Spinal cord (tissue), 10 donors: Measurements from ENCODE around the gene KIAA1549. TPM values are rescaled to one million over a fixed set of nuclear protein-coding genes. Genes with fewer than 3 reads are reported as not detected.
"Not testable (repeated sequence)": the region's sequence is repeated elsewhere in the genome, so short reads cannot be mapped to it uniquely, and the experiment has no call there.

ENCODE experiments used
- DNase-seq, 6 donors: peaks; one replicate each; pipeline versions ENCODE4 v3.0.0 to v3.0.0-alpha.2; 2013 to 2015; ENCODE audit warnings: low spot score in 6 of 6, low read depth in 4 of 6
- H3K27ac ChIP-seq: one replicate; pipeline ENCODE4 v1.5.1; 2013; ENCODE audit warnings: low read depth, low read length, control low read depth
- H3K27me3 ChIP-seq: one replicate; pipeline ENCODE4 v1.6.1; 2013; ENCODE audit warnings: low read length; ENCODE audit not compliant: control insufficient read depth, insufficient read depth
- H3K36me3 ChIP-seq: one replicate; pipeline ENCODE4 v1.6.1; 2013; ENCODE audit warnings: low read length; ENCODE audit not compliant: control insufficient read depth, insufficient read depth
- H3K4me1 ChIP-seq: one replicate; pipeline ENCODE4 v1.6.1; 2013; ENCODE audit warnings: low read length; ENCODE audit not compliant: control insufficient read depth, insufficient read depth
- H3K4me3 ChIP-seq: one replicate; pipeline ENCODE4 v1.5.1; 2013; ENCODE audit warnings: low read depth, low read length, control low read depth
- H3K9me3 ChIP-seq: one replicate; pipeline ENCODE4 v1.6.1; 2013; ENCODE audit warnings: low read length; ENCODE audit not compliant: control insufficient read depth, insufficient read depth
- whole genome bisulfite sequencing: methylation state at CpG from one replicate; pipeline ENCODE4 v1.1.5; 2013; ENCODE audit warnings: missing lambda C conversion rate; ENCODE audit not compliant: insufficient coverage; 5-methylcytosine and 5-hydroxymethylcytosine counted together
- polyA plus RNA-seq, 2 donors: library from polyadenylated mRNA; unstranded; fragments of 120-200 nt; gene quantifications; one replicate each; pipeline ENCODE4 v1.2.1, GENCODE V29; 2013; ENCODE audit not compliant: insufficient read length in 2 of 2
- total RNA-seq, 2 donors: library from RNA; depleted of rRNA in 1 of 2; stranded (reverse); fragments of 120-200 nt in 1 of 2; fragments of >200 nt in 1 of 2; gene quantifications; one replicate each; pipeline versions ENCODE4 v1.2.3 to v1.2.4, GENCODE V29; 2013 to 2014
- donor health status: healthy.

The KIAA1549 gene
- total and polyA plus RNA-seq, 4 donors = 11.1 to 27.8 (median 19.0) TPM

DNA sequence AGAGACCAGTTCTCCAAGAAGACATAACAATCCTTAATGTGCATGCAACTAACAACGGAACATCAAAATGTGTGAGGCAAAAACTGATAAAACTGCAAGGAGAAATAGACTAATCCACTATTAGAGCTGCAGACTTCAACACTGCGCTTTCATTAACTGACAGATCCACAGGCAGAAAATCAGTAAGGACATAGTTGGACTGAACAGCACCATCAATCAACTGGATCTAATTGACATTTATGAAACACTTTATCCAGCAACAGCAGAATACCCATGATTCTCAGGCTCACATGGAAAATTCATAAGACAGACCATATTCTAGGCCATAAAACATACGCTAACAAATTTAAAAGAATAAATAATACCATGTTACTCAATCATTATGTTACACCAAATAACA lies 161.6 kb downstream of the KIAA1549 start:
- DNase-seq = peak in 1 of 6 donors; percentile 23
- no peaks in the 10 kb centered on the region for H3K9me3 ChIP-seq
- H3K27me3 ChIP-seq = no peaks in the 10 kb centered on the region
- H3K4me3 ChIP-seq = no peak overlapping the region
- no peaks in the 10 kb centered on the region for H3K4me1 ChIP-seq
- WGBS = 100% methylated on average over 2 of the region's 3 CpGs
- H3K27ac ChIP-seq = no peak overlapping the region
- H3K36me3 ChIP-seq = no peaks in the 10 kb centered on the region

DNA sequence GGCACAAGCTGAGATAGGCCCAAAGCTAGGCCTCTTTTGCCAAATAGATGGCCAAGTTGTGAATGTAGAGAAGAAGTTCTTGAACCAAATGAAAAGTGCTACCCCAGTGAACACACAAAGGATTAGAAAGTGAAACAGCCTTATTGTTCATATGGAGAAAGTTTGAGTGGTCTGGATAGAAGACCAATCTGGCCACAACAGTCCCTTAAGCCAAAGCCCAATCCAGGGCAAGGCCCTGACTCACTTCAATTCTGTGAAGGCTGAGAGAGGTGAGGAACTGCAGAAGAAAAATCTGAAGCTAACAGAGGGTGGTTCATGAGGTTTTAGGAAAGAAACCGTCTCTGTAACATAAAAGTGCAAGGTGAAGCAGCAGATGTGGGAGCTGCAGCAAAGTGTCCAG lies 164.5 kb downstream of the KIAA1549 start:
- Histone ChIP-seq H3K4me3 (no peak overlapping the region), H3K27me3 (no peaks in the 10 kb centered on the region), H3K9me3 (no peaks in the 10 kb centered on the region), H3K36me3 (no peaks in the 10 kb centered on the region), H3K4me1 (no peaks in the 10 kb centered on the region), H3K27ac (no peak overlapping the region)
- DNase-seq = no peak
- 83% methylated on average over 1 of the region's 1 CpG for WGBS

DNA sequence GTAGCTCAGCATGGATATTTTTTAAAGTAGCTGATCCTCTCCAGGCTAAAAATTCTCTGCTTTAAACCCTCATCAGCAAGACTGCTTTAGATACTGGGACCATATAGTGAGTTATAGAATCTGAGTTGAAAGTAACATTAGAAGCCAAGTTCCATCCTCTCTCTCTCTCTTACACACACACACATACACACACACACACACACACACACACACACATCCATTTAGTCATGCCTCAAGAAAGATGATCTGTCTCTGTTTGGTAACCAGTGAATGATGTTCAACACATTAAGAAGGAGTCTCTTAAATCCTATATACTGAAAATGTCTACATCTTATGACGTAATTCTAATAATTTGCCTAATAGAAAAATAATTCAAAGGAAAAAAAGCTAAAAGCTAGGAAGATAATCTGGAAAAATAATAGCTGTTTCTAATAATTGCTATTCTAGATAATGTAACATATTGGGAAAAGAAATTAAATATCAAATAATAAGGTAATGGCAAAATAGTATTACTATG lies 166.3 kb downstream of the KIAA1549 start:
- no peaks in the 10 kb centered on the region for H3K36me3 ChIP-seq
- no peak overlapping the region for H3K27ac ChIP-seq
- no peaks in the 10 kb centered on the region for H3K4me1 ChIP-seq
- H3K9me3 ChIP-seq = no peaks in the 10 kb centered on the region
- no peaks in the 10 kb centered on the region for H3K27me3 ChIP-seq
- H3K4me3 ChIP-seq = no peak overlapping the region
- no peak for DNase-seq
- no CpG with 5 or more reads among the region's 1 CpG for WGBS

DNA sequence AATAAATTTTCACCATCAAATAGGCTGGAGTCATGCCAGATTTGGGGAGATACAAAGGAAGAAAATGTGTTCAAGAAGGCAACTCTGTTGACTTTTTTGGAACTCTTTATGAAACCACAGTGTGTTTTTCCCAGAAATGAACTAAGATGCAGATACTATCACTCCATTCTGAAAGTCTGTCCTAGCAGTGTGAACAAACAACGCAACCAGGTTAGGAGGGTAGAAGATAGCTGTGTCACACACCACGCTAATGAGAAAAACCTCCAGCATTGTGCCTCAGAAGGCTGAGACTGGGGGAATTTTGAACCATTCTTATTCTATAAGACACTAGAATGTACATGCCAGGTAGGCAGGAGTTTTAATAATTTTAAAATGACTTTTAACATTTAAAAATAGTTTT lies 167.2 kb downstream of the KIAA1549 start:
- no peak overlapping the region for H3K4me3 ChIP-seq
- no peak for DNase-seq
- no peaks in the 10 kb centered on the region for H3K9me3 ChIP-seq
- H3K4me1 ChIP-seq = no peaks in the 10 kb centered on the region
- H3K27ac ChIP-seq = no peak overlapping the region
- H3K36me3 ChIP-seq = no peaks in the 10 kb centered on the region
- no CpG with 5 or more reads among the region's 2 CpGs for WGBS
- H3K27me3 ChIP-seq = no peaks in the 10 kb centered on the region

DNA sequence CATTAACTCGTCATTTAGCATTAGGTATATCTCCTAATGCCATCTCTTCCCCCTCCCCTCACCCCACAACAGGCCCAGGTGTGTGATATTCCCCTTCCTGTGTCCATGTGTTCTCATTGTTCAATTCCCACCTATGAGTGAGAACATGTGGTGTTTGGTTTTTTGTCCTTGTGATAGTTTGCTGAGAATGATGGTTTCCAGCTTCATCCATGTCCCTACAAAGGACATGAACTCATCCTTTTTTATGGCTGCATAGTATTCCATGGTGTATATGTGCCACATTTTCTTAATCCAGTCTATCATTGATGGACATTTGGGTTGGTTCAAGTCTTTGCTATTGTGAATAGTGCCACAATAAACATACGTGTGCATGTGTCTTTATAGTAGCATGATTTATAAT lies 169.9 kb downstream of the KIAA1549 start:
- DNase-seq, H3K9me3 ChIP-seq, H3K36me3 ChIP-seq, H3K27me3 ChIP-seq, H3K4me3 ChIP-seq, H3K27ac ChIP-seq, H3K4me1 ChIP-seq: not testable (repeated sequence)
- WGBS = no CpG with 5 or more reads among the region's 2 CpGs

DNA sequence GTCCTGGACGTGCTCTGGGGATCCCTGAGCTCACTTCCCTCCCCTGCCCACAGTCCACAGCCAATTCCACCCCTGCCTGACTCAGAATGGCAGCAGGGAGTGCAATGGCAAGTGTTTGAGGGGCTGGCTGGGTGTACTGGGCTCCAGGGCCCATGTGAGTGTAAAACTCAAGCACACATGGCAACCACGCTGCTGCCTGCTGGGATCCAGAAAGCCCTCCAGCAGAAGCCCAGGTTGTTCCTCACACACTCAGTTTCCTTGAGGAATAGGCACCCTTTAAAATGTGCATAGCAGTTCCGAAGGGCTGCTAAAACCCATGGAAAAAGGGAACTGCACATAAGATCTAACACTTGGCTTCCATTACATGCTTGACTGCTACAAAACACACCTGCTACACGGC lies 171.8 kb downstream of the KIAA1549 start:
- Histone ChIP-seq H3K27me3 (no peaks in the 10 kb centered on the region), H3K9me3 (no peaks in the 10 kb centered on the region), H3K4me3 (no peak overlapping the region), H3K36me3 (no peaks in the 10 kb centered on the region), H3K27ac (no peak overlapping the region), H3K4me1 (no peaks in the 10 kb centered on the region)
- DNase-seq = peak in 1 of 6 donors; percentile 32
- 100% methylated on average over 2 of the region's 4 CpGs for WGBS

DNA sequence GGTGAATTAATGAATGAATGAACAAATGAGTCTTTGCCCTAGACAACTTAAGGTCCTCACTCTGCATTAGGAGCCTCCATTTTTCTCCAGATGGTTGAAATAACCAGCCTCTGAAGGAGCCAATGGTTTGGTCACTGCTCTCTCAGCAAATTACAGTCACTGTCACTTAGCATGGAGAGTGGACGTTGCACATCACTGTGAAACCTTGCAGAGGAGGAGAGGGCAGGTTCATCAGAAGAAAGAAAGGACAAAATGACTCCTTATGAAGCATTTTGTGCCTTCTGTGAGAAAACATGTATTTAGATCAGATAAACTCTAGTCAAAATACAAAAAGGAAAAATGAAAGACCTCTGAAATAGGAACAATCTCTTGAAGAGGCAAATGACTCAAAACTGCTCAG lies 176.6 kb downstream of the KIAA1549 start:
- no peak overlapping the region for H3K27ac ChIP-seq
- H3K27me3 ChIP-seq = no peaks in the 10 kb centered on the region
- no peak overlapping the region for H3K4me3 ChIP-seq
- H3K36me3 ChIP-seq = no peaks in the 10 kb centered on the region
- H3K9me3 ChIP-seq = no peaks in the 10 kb centered on the region
- WGBS = no CpG with 5 or more reads among the region's 1 CpG
- H3K4me1 ChIP-seq = no peaks in the 10 kb centered on the region
- DNase-seq = no peak

DNA sequence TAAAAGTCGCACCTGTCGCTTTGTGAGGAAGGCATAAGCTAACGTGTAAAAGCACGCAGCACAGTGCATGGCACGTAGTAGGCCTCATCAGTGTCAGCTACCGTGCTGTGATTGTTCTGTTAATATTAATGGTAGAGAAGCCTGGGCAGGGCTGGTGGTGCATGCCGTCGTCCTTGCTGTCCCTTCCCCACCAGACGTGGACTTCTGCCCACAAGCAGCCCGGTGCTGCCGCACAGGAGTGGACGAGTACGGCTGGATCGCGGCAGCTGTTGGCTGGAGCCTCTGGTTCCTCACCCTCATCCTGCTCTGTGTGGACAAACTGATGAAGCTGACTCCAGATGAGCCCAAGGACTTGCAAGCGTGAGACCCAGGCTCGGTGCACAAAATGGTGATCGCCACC lies 178.5 kb downstream of the KIAA1549 start:
- H3K27me3 ChIP-seq = no peaks in the 10 kb centered on the region
- no peaks in the 10 kb centered on the region for H3K4me1 ChIP-seq
- no peak overlapping the region for H3K4me3 ChIP-seq
- no peak for DNase-seq
- 93% methylated on average over 12 of the region's 18 CpGs for WGBS
- no peak overlapping the region for H3K27ac ChIP-seq
- no peaks in the 10 kb centered on the region for H3K36me3 ChIP-seq
- no peaks in the 10 kb centered on the region for H3K9me3 ChIP-seq

DNA sequence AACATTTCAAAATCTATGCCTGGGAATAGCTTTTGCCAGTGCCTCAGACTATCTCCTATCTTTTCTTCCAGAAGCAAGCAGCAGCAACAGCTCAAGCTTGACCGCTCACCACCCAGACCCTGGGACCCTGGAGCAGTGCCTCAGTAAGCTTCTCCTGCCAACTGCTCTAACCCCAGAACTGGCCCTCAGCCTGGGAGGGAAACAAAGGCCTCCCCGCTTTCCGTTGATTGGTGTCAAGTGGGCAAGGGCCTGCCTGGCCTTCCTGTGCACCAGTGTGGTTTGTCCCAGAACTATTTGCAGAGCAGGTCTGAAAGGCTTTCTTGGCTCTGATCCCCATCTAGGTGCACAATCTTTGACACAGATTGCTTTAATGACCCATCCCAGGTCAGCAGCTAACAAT lies 179.9 kb downstream of the KIAA1549 start:
- no peaks in the 10 kb centered on the region for H3K36me3 ChIP-seq
- no peaks in the 10 kb centered on the region for H3K9me3 ChIP-seq
- no peaks in the 10 kb centered on the region for H3K27me3 ChIP-seq
- DNase-seq = no peak
- WGBS = 86% methylated on average over 1 of the region's 3 CpGs
- H3K4me1 ChIP-seq = no peaks in the 10 kb centered on the region
- H3K27ac ChIP-seq = no peak overlapping the region
- no peak overlapping the region for H3K4me3 ChIP-seq

DNA sequence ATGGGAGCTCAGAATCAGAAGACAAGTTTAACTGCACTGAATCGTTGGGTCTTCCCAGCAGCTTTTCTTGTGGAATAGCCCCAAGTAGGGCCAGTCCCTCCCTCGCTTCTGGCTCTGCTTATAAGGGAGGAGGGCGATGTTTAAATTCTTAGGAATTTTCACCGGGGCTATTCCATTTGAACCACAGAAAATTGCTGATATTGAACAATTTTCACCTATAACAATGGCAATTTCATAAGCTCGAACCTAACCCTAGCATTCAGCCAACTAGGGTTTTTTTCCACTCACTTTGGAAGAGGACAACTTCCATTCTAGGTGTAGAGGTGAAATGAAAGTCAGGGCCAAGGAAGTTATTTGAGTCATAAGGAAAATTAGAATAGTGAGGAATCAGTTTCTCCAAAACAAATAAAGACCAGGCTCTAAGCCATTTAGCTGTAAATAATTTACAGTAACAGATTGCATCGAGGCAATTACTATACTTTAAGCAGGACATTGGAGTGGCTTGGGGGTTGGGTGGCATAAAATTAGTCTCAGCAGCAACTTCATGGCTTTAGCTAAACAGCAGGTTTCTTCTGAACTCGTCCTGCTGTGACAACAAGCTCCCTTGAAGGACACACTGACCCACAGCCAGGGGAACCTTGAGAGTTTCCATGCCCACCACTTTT lies 181.7 kb downstream of the KIAA1549 start:
- Histone ChIP-seq H3K4me1 (no peaks in the 10 kb centered on the region), H3K4me3 (no peak overlapping the region), H3K36me3 (no peaks in the 10 kb centered on the region), H3K9me3 (no peaks in the 10 kb centered on the region), H3K27ac (no peak overlapping the region), H3K27me3 (no peaks in the 10 kb centered on the region)
- 44% methylated on average over 1 of the region's 7 CpGs for WGBS
- DNase-seq = no peak
